Activated CD4-positive, alpha-beta T cell treated with anti-CD3 and anti-CD28 coated beads, Interleukin-2, amount 50 U/mL, for 48 hours (primary cell): ENCODE measurements around the gene KNTC1.
"Not testable (repeated sequence)": the region's sequence is repeated elsewhere in the genome, so short reads cannot be mapped to it uniquely, and the experiment has no call there.

Source experiments
- DNase-seq, 2 experiments: peaks; one replicate each; pipeline ENCODE4 v3.0.0-alpha.2; 2020

The KNTC1 gene

GRCh38 chr12:122526683-122527477 is at the start of gene KNTC1, which contains the start of gene RSRC2:
TSS of gene KNTC1 (plus strand) at chr12:122527249. CDS start at chr12:122530064, 2,815 bp downstream.
TSS of gene RSRC2 (minus strand) at chr12:122526936. CDS start at chr12:122526853, 83 bp downstream.
- peak; percentile 98 for DNase-seq

GRCh38 chr12:122480753-122481152 is 46.3 kb upstream of the KNTC1 start:
- no peak for DNase-seq

- no peak for DNase-seq
These were observed 45.2 kb upstream of the KNTC1 start for GRCh38 chr12:122481861-122482260.

DNA sequence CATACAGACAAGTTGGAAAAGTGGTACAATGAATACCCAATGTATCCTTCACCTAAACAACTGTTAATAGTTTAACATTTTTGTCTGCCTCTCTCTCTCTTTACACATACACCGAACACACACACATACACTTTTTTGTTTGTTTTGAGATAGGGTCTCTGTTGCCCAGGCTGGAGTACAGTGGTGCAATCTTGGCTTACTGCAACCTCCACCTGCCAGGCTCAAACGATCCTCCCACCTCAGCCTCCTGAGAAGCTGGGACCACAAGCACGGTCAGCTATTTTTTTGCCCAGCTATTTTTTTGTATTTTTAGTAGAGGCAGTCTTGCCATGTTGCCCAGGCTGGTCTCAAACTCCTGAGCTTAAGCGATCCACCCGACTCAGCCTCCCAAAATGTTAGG is 43.1 kb upstream of the KNTC1 start:
- no peak for DNase-seq

- DNase-seq = not testable (repeated sequence)
These were observed 42.7 kb upstream of the KNTC1 start for GRCh38 chr12:122484385-122484784.

GRCh38 chr12:122486360-122486759 is 40.7 kb upstream of the KNTC1 start:
- DNase-seq = not testable (repeated sequence)

- no peak for DNase-seq
These were observed 40.1 kb upstream of the KNTC1 start for GRCh38 chr12:122486805-122487426.

- DNase-seq = not testable (repeated sequence)
These were observed 39.2 kb upstream of the KNTC1 start for GRCh38 chr12:122487807-122488206.

DNA sequence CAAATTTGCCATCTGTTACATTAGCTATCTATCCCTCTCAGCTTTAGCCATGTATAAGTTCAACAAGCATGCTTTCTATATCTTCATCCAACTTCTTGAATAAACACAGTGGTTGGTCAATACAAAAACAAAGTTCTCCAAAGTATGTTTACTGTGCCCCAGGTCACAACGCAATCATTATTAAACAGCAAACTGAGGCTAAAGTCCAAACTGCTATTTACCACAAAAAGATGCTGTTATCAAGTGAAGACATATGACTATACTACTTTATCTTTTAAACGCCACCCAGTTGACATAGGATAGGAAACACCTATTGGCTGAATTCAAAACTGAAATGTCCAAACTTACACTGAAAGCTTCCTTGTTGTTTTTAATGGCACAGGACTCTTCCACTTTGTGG is 38.0 kb upstream of the KNTC1 start:
- no peak for DNase-seq

GRCh38 chr12:122491991-122492390 is 35.1 kb upstream of the KNTC1 start:
- DNase-seq = no peak

DNA sequence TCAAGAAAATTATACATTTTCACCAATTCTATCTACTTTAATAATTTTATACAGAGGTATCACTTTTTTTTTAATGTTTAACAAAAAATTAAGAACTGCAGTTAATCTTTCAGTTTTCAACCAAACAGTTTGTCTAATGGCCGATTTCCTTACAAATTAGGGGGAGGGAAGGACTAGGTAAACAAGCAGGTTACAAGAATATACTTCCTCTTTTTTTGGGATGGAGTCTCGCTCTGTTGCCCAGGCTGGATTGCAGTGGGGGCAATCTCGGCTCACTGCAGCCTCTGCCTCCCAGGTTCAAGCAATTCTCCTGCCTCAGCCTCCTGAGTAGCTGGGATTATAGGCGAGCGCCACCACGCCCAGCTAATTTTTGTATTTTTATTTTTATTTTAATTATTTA is 33.8 kb upstream of the KNTC1 start:
- DNase-seq = not testable (repeated sequence)

DNA sequence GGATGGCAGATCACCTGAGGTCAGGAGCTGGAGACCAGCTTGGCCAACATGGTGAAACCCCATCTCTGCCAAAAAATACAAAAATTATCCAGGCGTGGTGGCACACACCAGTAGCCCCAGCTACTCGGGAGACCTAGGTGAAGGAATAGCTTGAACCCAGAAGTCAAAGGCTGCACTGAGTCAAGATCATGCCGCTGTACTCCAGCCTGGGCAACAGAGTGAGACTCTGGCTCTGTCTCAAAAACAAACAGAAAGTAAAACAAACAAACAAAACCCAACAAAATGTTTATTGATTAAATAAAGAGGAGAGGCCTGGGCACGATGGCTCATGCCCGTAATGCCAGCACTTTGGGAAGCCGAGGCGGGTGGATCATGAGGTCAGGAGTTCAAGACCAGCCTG is 31.8 kb upstream of the KNTC1 start:
- DNase-seq = no peak

DNA sequence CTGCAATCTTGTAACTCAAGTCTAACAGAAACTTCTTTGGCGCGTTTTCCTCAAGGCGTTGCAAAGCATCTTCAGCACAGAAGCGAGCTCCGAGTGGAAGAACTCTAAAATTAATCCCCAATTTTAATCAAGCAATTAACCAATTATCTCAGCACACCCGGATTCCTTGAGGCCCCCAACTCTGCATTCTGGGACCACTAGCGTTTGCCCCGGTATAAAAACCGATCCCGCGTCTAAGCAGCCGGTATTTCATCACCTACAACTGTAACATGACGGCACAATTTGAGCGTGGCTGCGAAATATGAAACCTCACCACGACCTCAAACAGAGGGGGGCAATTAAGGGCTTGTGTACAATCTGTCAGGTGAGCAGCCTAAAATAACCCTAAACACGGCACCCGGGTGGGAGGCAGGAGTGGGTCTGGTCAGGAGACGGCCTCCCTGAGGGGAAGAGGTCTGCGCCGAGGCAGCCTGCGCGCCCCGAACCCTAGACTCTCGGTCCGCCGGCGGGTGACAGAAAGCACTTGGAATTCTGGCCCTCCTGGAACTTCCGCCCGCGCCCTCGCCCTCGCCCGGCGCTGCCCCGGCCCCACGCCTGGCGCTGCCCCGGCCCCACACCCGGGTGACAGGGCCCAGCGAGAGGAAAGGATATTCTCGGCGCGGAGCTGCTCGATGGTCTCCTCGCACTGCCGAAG is 26.9 kb upstream of the KNTC1 start:
- DNase-seq = peak; percentile 42 to 52

DNA sequence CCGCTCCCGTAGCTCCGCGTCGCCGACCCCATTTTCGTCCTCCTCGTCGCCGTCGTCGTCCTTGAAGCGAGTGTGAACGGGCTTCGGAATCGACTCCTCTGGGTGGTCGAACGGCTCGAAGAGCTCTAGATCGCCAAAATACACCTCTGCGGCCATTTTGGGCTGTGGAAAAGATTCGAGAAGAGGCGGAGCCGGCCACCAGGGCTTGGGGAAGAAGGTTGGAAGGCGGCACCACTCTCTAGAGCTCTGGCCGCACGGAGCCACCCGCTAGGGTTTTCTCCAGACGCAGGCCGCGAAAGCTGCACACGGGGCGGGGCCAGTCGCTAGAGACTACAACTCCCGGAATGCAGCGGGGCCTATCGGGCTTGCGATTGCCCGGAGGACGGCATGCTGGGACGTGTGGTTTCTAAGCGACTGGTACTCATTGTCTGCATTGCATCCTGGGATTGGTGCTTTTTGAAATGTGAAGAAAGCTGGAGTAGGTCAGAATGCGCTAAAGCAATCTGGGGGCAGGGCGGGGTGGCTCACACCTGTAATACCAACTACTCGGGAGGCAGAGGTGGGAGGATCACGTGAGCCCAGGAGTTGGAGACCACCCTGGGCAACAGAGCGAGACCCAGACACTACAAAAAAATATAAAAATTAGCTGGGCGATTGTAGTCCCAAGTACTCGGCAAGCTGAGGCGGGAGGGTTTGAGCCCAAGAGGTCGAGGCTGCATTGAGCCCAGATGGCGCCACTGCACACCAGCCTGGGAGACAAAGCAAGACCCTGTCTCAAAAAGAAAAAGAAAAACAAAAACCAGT is 26.2 kb upstream of the KNTC1 start, which contains the start of gene ZCCHC8:
Gene ZCCHC8 (minus strand): TSS at position 248 of the 804 bp plus-strand sequence. CDS start 92 bp downstream, at position 156.
- peak; percentile 97 to 98 for DNase-seq

- no peak for DNase-seq
These were observed 25.5 kb upstream of the KNTC1 start for GRCh38 chr12:122501489-122501989.

GRCh38 chr12:122503147-122503751 is 23.8 kb upstream of the KNTC1 start:
- no peak for DNase-seq

DNA sequence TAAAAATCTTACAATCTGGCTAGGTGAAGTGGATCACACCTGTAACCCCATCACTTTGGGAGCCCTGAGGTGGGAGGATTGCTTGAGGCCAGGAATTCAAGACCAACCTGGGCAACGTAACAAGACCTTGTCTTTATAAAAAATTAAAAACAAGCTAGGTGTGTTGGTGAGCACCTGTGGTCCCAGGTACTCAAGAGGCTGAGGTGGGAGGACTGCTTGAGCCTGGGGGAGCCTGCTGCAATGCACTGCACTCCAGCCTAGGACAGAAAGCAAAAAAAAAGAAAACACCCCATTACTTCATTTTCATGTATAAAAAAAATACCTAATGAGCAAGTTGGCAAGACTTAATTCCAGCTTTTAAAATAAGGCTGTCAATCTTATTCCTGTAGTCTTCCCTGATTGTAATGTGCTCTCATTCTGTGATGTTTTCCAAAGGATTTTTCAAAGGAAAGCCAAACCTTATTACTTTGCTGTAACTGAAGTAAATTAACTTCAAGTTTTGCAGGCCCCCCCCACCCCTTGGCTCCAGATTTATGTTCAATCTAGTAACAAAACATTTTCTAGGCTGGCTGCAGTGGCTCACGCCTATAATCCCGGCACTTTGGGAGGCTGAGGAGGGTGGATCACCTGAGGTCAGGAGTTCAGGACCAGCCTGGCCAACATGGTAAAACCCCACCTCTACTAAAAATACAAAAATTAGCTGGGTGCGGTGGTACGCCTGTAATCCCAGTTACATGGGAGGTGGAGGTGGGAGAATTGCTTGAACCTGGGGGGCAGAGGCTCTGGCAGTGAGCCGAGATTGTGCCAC is 23.1 kb upstream of the KNTC1 start:
- no peak for DNase-seq

- no peak for DNase-seq
These were observed 21.5 kb upstream of the KNTC1 start for GRCh38 chr12:122505419-122506051.

DNA sequence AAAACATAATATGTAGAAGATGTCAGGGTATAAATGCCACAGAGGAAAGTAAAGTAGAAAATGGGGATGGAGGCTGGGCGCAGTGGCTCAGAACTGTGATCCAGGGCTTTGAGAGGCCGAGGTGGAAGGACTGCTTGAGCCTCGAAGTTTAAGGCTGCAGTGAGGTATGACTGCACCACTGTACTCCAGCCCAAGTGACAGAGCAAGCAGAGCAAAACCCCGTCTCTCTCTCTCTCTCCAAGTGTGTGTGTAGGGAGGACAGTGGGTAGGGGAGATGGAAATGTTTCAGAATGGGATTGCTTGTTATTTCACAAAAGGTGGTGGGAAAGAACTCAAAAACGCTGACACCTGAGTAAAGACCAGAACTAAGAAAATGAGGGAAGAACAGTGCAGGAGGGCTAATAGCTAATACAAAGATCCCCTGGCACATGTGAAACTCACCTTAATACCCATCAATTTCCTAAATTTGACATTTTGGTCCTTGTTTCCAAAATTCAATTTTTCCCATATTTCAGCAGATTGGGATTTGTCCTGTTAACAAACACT is 20.6 kb upstream of the KNTC1 start:
- DNase-seq = no peak

GRCh38 chr12:122508163-122508562 is 18.9 kb upstream of the KNTC1 start:
- DNase-seq = no peak
